GM23338 (cell line): ENCODE results near the gene GSTM2. TPM values are rescaled to one million over a fixed set of nuclear protein-coding genes. Genes with fewer than 3 reads are reported as not detected.
A peak's percentile ranks its signal among the peaks of the same experiment; 100 is the strongest.

ENCODE experiments used
- ATAC-seq: fragments of 200-7000 bp; cut with Tn5 transposase; 3 replicates; pipeline ENCODE4 v1.9.1; 2020
- DNase-seq: peaks from one replicate; pipeline ENCODE4 v3.0.0-alpha.2; 2015; ENCODE audit warnings: low spot score
- H2AFZ ChIP-seq: fragments of 200-600 bp; sonication (generic); 2 replicates; pipeline ENCODE4 v1.8.0; 2016; ENCODE audit warnings: antibody characterized with exemption, mild to moderate bottlenecking, moderate library complexity
- H3F3A ChIP-seq: fragments of 200-600 bp; sonication (generic); replicated peaks from 2 replicates; pipeline ENCODE4 v1.8.0; 2017; ENCODE audit warnings: antibody characterized with exemption, mixed run types, low read depth
- H3K27ac ChIP-seq: fragments of 200-600 bp; sonication (generic); 2 replicates; pipeline ENCODE4 v1.6.1; 2016; ENCODE audit warnings: low read depth
- H3K27me3 ChIP-seq: fragments of 200-600 bp; sonication (generic); 2 replicates; pipeline ENCODE4 v1.8.0; 2016; ENCODE audit warnings: mild to moderate bottlenecking, mixed run types, moderate library complexity; ENCODE audit not compliant: insufficient read depth
- H3K36me3 ChIP-seq: fragments of 200-600 bp; sonication (generic); 2 replicates; pipeline ENCODE4 v1.8.0; 2016; ENCODE audit warnings: mild to moderate bottlenecking; ENCODE audit not compliant: insufficient read depth
- H3K4me1 ChIP-seq: fragments of 200-600 bp; sonication (generic); 2 replicates; pipeline ENCODE4 v1.8.0; 2016; ENCODE audit warnings: mild to moderate bottlenecking, moderate library complexity; ENCODE audit not compliant: insufficient read depth
- H3K4me2 ChIP-seq: fragments of 200-600 bp; sonication (generic); 2 replicates; pipeline ENCODE4 v1.7.1; 2017; ENCODE audit warnings: mixed run types
- H3K4me3 ChIP-seq: fragments of 200-600 bp; sonication (generic); 2 replicates; pipeline ENCODE4 v1.6.1; 2016; ENCODE audit warnings: mixed run types
- H3K79me2 ChIP-seq: fragments of 200-600 bp; sonication (generic); replicated peaks from 2 replicates; pipeline ENCODE4 v1.8.0; 2017; ENCODE audit warnings: mild to moderate bottlenecking; ENCODE audit not compliant: insufficient read depth
- H3K9me2 ChIP-seq: fragments of 200-600 bp; sonication (generic); 2 replicates; pipeline ENCODE4 v1.8.0; 2017; ENCODE audit not compliant: insufficient read depth
- H4K20me1 ChIP-seq: fragments of 200-600 bp; sonication (generic); replicated peaks from 2 replicates; pipeline ENCODE4 v1.8.0; 2017; ENCODE audit warnings: mild to moderate bottlenecking; ENCODE audit not compliant: insufficient read depth
- H3K27ac Mint-ChIP-seq: 2 replicates; pipeline ENCODE4 v1.8.0; 2020; ENCODE audit warnings: inconsistent platforms, mild to moderate bottlenecking, moderate library complexity, mixed read lengths
- H3K27me3 Mint-ChIP-seq: 3 replicates; pipeline ENCODE4 v1.8.0; 2022; ENCODE audit warnings: low read depth, mild to moderate bottlenecking, moderate library complexity, mixed read lengths, inconsistent platforms; ENCODE audit not compliant: insufficient read depth, poor library complexity
- H3K36me3 Mint-ChIP-seq: 3 replicates; pipeline ENCODE4 v1.8.0; 2021; ENCODE audit warnings: low read depth, mild to moderate bottlenecking, inconsistent platforms, moderate library complexity, mixed read lengths
- H3K4me1 Mint-ChIP-seq: 3 replicates; pipeline ENCODE4 v1.8.0; 2020; ENCODE audit warnings: mild to moderate bottlenecking, inconsistent platforms, mixed read lengths
- H3K4me3 Mint-ChIP-seq: 3 replicates; pipeline ENCODE4 v1.8.0; 2021; ENCODE audit warnings: moderate library complexity, mild to moderate bottlenecking, inconsistent platforms, mixed read lengths
- H3K9me3 Mint-ChIP-seq: 3 replicates; pipeline ENCODE4 v1.8.0; 2020; ENCODE audit warnings: moderate library complexity, mild to moderate bottlenecking, inconsistent platforms, mixed read lengths
- EZH2 ChIP-seq: fragments of 200-600 bp; sonication (generic); IDR thresholded peaks from one replicate; pipeline ENCODE4 v1.8.0; 2017; ENCODE audit warnings: antibody characterized with exemption, mild to moderate bottlenecking, low read depth; ENCODE audit not compliant: unreplicated experiment
- EZH2phosphoT487 ChIP-seq: fragments of 200-600 bp; sonication (generic); IDR thresholded peaks from one replicate; pipeline ENCODE4 v1.8.1; 2018; ENCODE audit warnings: antibody characterized with exemption; ENCODE audit not compliant: unreplicated experiment
- POLR2AphosphoS5 ChIP-seq: IDR thresholded peaks from 2 replicates; pipeline ENCODE4 v1.6.1; 2016; ENCODE audit warnings: antibody characterized with exemption, low read depth
- REST ChIP-seq: IDR thresholded peaks from one replicate; pipeline ENCODE4 v1.6.1; 2018; ENCODE audit warnings: antibody characterized with exemption; ENCODE audit not compliant: unreplicated experiment
- STAT1 ChIP-seq: IDR thresholded peaks from one replicate; pipeline ENCODE4 v1.6.1; 2016; ENCODE audit warnings: antibody characterized with exemption; ENCODE audit not compliant: unreplicated experiment
- ZNF114 ChIP-seq: fragments of 250-450 bp; sonication (Bioruptor Pico); IDR thresholded peaks from 2 replicates; pipeline ENCODE4 v1.5.0; 2020; ENCODE audit warnings: mild to moderate bottlenecking, moderate library complexity
- ZNF331 ChIP-seq: fragments of 250-450 bp; sonication (Bioruptor Pico); IDR thresholded peaks from 2 replicates; pipeline ENCODE4 v1.5.0; 2020; ENCODE audit warnings: low read depth, mild to moderate bottlenecking, moderate library complexity
- long read RNA-seq: library from polyadenylated mRNA; unstranded; transcript quantifications from one replicate; pipeline ENCODE4 v2.0.0, GENCODE V29; 2020; ENCODE audit not compliant: unreplicated experiment
- polyA plus RNA-seq: library from polyadenylated mRNA; unstranded; fragments of >200 nt; fragmentation: Nextera tagmentation; extraction: Ambion mirVana; gene quantifications from 2 replicates; pipeline ENCODE4 v1.2.1, GENCODE V29; 2016
- total RNA-seq: library from RNA; depleted of rRNA; stranded (reverse); fragments of >200 nt; shearing (Covaris generic); gene quantifications from 2 replicates; pipeline ENCODE4 v1.2.3, GENCODE V29; 2014; rRNA removed
- TF ChIP-seq, protein P1 (sequence below): fragments of 250-450 bp; sonication (Bioruptor Pico); IDR thresholded peaks from 2 replicates; pipeline ENCODE4 v1.5.0; 2020; ENCODE audit warnings: mild to moderate bottlenecking, moderate library complexity

GSTM2 gene
- total RNA-seq (8.9 and 20.3 TPM in 2 replicates), polyA plus RNA-seq (12.1 and 16.0 TPM in 2 replicates)
- long read RNA-seq, transcript GSTM2-201 (8 exons, 1,157 nt): major isoform, 8 of 11 reads
- long read RNA-seq, partial matches to known transcripts: 0 of 11 reads
- long read RNA-seq, other reads (novel, unspliced or antisense): 1 of 11 reads

- H3K9me3 Mint-ChIP-seq: no peaks in the 10 kb centered on the region
- H3K27ac ChIP-seq: no peak within 1 kb of the TSS
- peak within 1 kb of the TSS; percentile 62; the same call in 1 of the 2 replicates for H3K27ac Mint-ChIP-seq
- peaks cover 9% of the 10 kb centered on the region; the same call in 2 of the 3 replicates for H3K4me1 Mint-ChIP-seq
- H3K9me2 ChIP-seq: no peaks in the 10 kb centered on the region
- DNase-seq (peak; percentile 96), ATAC-seq (peak; percentile 100)
- H4K20me1 ChIP-seq: no peaks in the 10 kb centered on the region
- peaks cover 2% of the 10 kb centered on the region for H3K27me3 Mint-ChIP-seq
- peaks cover 8% of the 10 kb centered on the region; the same call in 1 of the 2 replicates for H3K4me1 ChIP-seq
- peak within 1 kb of the TSS; percentile 90 for H2AFZ ChIP-seq
- no peaks in the 10 kb centered on the region for H3K36me3 Mint-ChIP-seq
- no peaks in the 10 kb centered on the region for H3K79me2 ChIP-seq
- H3F3A ChIP-seq: no peaks in the 10 kb centered on the region
- TF ChIP-seq POLR2AphosphoS5 (peak; percentile 51), ZNF331 (CRISPR knock-in tag) (no peak)
- peak within 1 kb of the TSS; percentile 56 for H3K4me3 ChIP-seq
- peak within 1 kb of the TSS; percentile 72 for H3K4me2 ChIP-seq
- no peaks in the 10 kb centered on the region for H3K36me3 ChIP-seq
- peak within 1 kb of the TSS; percentile 76 for H3K4me3 Mint-ChIP-seq
- no peaks in the 10 kb centered on the region for H3K27me3 ChIP-seq
These were observed at the start of gene GSTM2 for GRCh38 chr1:109667452-109668122. Gene GSTM2, plus strand, starts transcription at chr1:109668057. Its CDS starts 59 bp downstream, at chr1:109668116.

DNA sequence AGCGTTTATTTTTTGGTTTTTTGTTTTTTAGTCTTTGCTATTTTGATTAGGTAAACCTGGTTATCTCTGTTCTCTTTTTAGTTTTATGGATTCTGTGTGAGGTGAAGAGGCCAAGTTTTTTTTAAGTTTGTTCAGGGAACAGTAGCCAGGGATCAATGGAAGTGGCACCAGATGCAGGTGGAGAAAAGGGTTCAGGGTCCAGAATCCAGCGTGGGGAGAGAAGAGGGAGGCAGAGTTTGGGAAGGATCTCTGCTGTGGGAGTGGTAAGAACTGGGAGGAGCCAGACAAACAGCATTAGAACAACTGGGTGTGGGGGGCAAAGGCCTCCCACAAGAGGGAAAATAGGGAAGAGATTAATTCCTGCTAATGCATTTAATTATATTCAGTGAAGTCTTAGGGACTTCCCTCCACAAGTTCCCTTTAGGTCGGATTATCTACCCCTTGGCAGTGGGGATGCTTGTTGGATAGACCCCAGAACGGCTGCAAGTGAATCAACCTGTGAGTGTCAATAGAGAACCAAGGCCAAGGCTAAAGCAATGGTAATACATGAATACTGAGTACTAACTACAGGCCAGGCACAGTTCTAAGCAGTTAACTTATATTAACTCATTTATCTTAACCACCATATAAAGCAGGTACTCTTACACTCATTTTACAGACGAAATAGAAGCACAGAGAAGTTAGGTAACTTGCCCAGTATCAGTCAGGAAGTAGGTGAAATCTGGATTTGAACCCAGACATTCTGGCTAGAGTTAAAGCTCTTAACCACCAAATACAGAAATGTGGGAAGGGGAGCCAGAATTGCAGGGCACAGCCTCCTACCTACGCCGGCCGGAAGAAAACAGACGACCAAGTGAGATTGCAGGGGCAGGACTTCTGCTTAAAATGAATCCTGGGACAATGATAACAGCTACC is 48.9 kb upstream of the GSTM2 start:
- DNase-seq: no peak
- Mint-ChIP-seq H3K9me3 (no peaks in the 10 kb centered on the region), H3K36me3 (no peaks in the 10 kb centered on the region; the same call in 2 of the 3 replicates), H3K4me1 (peaks cover 44% of the 10 kb centered on the region), H3K27ac (peak overlapping the region; percentile 95), H3K4me3 (peak overlapping the region; percentile 95), H3K27me3 (peaks cover 11% of the 10 kb centered on the region)
- H2AFZ ChIP-seq: peak overlapping the region; percentile 40
- no peak overlapping the region; the same call in 1 of the 2 replicates for H3K27ac ChIP-seq
- peak; percentile 1 for ATAC-seq
- H3K4me2 ChIP-seq: peak overlapping the region; percentile 99
- H3K27me3 ChIP-seq: no peaks in the 10 kb centered on the region
- H3K4me1 ChIP-seq: peaks cover 17% of the 10 kb centered on the region
- peaks cover 4% of the 10 kb centered on the region; the same call in 1 of the 2 replicates for H4K20me1 ChIP-seq
- no peaks in the 10 kb centered on the region for H3K36me3 ChIP-seq
- H3K4me3 ChIP-seq: peak overlapping the region; percentile 97
- H3K9me2 ChIP-seq: no peaks in the 10 kb centered on the region
- H3K79me2 ChIP-seq: peaks cover 37% of the 10 kb centered on the region
- H3F3A ChIP-seq: no peaks in the 10 kb centered on the region
- TF ChIP-seq STAT1: no peak
- no peak for TF ChIP-seq EZH2
- no peak for TF ChIP-seq REST
- TF ChIP-seq, protein P1, sequence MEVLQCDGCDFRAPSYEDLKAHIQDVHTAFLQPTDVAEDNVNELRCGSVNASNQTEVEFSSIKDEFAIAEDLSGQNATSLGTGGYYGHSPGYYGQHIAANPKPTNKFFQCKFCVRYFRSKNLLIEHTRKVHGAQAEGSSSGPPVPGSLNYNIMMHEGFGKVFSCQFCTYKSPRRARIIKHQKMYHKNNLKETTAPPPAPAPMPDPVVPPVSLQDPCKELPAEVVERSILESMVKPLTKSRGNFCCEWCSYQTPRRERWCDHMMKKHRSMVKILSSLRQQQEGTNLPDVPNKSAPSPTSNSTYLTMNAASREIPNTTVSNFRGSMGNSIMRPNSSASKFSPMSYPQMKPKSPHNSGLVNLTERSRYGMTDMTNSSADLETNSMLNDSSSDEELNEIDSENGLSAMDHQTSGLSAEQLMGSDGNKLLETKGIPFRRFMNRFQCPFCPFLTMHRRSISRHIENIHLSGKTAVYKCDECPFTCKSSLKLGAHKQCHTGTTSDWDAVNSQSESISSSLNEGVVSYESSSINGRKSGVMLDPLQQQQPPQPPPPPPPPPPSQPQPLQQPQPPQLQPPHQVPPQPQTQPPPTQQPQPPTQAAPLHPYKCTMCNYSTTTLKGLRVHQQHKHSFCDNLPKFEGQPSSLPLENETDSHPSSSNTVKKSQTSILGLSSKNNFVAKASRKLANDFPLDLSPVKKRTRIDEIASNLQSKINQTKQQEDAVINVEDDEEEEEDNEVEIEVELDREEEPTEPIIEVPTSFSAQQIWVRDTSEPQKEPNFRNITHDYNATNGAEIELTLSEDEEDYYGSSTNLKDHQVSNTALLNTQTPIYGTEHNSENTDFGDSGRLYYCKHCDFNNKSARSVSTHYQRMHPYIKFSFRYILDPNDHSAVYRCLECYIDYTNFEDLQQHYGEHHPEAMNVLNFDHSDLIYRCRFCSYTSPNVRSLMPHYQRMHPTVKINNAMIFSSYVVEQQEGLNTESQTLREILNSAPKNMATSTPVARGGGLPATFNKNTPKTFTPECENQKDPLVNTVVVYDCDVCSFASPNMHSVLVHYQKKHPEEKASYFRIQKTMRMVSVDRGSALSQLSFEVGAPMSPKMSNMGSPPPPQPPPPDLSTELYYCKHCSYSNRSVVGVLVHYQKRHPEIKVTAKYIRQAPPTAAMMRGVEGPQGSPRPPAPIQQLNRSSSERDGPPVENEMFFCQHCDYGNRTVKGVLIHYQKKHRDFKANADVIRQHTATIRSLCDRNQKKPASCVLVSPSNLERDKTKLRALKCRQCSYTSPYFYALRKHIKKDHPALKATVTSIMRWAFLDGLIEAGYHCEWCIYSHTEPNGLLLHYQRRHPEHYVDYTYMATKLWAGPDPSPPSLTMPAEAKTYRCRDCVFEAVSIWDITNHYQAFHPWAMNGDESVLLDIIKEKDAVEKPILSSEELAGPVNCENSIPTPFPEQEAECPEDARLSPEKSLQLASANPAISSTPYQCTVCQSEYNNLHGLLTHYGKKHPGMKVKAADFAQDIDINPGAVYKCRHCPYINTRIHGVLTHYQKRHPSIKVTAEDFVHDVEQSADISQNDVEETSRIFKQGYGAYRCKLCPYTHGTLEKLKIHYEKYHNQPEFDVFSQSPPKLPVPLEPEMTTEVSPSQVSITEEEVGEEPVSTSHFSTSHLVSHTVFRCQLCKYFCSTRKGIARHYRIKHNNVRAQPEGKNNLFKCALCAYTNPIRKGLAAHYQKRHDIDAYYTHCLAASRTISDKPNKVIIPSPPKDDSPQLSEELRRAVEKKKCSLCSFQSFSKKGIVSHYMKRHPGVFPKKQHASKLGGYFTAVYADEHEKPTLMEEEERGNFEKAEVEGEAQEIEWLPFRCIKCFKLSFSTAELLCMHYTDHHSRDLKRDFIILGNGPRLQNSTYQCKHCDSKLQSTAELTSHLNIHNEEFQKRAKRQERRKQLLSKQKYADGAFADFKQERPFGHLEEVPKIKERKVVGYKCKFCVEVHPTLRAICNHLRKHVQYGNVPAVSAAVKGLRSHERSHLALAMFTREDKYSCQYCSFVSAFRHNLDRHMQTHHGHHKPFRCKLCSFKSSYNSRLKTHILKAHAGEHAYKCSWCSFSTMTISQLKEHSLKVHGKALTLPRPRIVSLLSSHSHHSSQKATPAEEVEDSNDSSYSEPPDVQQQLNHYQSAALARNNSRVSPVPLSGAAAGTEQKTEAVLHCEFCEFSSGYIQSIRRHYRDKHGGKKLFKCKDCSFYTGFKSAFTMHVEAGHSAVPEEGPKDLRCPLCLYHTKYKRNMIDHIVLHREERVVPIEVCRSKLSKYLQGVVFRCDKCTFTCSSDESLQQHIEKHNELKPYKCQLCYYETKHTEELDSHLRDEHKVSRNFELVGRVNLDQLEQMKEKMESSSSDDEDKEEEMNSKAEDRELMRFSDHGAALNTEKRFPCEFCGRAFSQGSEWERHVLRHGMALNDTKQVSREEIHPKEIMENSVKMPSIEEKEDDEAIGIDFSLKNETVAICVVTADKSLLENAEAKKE (CRISPR knock-in tag): no peak
- TF ChIP-seq POLR2AphosphoS5: no peak
- TF ChIP-seq ZNF114: no peak
- TF ChIP-seq ZNF331 (CRISPR knock-in tag): no peak
- TF ChIP-seq EZH2phosphoT487: no peak
